HG03039 (cell line): Measurements from ENCODE around the gene PTPN11.
"Not testable (repeated sequence)": the region's sequence is repeated elsewhere in the genome, so short reads cannot be mapped to it uniquely, and the experiment has no call there.

Experiments
- ATAC-seq: cut with Tn5 transposase; IDR thresholded peaks from one replicate; pipeline ENCODE4 v1.9.1; 2021; ENCODE audit warnings: mild to moderate bottlenecking, moderate library complexity; ENCODE audit not compliant: unreplicated experiment

Gene PTPN11

DNA sequence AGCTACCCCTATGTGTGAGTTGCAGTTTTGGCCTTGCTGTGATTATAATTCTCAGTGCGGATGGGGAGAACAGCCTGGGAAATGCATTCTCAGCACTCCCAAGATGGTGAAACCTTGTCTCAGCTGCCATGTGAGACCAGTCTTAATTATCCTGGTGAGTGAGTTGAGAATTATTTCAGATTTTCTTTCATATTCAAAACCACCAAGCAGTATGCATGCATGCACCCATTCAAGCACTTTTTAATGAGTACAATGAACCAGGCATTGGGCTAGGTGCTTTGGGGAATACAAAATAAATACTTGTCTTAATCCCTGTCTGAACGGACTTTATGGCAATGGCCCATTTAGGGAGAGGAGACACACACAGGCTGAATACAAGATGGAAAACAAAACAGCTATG lies 94.7 kb downstream of the PTPN11 start:
- ATAC-seq, result no peak

DNA sequence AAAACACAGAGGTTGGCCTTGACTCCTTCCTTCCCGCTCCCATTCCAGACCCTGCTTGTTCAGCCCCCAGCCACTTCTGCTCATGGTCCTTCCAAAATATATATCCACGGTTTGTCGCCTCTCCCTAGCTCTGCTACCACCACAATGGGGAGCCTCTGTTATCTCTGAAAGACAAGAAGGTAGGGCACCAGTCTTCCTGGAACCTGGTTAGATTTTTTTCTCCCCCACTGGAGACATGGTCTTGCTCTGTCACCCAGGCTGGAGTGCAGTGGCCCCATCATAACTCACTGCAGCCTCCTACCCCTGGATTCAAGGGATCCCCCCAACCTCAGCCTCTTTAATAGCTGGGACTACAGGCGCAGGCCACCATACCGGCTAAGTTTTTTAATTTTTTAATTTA lies 95.7 kb downstream of the PTPN11 start:
- ATAC-seq, result no peak

DNA sequence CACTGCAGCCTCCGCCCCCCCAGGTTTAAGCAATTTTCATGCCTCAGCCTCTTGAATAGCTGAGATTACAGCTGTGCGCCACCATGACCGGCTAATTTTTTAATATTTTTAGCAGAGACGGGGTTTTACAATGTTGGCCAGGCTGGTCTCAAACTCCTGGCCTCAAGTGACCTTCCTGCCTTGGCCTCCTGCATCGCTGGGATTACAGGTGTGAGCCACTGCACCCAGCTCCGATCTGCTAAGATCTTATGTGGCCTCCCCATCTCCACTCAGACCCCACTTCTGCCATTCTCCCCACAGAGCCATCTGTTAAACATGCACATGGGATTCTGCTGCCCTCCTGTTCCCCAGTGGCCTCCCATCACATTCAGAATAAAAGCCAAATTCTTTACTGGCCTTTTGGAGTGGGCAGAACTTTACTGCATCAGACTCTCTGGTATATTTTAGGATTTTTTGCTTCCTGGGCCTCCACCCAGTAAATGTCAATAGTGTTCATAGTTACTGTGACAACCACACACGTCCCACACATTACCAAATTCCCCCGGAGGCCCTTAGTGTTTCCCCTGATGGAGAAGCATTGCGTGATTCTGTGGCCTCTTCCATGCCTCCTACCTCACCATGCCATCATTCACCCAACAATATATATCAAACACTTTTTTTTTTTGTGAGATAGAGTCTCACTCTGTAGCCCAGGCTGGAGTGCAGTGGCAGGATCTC lies 96.3 kb downstream of the PTPN11 start:
- ATAC-seq, result no peak

DNA sequence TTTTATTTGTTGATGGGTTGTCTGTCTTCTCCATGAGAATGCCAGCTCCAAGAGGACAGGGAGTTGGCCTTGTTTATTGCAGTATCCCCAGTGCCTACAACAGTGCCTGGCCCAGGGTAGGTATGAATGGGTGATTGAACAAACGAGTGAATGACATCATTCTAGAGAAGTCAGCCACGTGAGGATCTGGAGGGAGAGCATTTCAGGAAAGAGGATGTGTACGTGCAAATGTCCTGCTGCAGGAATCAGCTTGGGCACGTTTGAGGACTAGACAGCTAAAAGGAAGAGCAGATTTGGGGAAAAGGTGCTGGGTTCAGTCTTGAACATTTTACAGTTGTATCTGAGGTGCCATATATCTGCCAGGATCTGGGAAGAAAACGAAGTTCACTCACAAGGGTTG lies 97.1 kb downstream of the PTPN11 start:
- ATAC-seq, result no peak

DNA sequence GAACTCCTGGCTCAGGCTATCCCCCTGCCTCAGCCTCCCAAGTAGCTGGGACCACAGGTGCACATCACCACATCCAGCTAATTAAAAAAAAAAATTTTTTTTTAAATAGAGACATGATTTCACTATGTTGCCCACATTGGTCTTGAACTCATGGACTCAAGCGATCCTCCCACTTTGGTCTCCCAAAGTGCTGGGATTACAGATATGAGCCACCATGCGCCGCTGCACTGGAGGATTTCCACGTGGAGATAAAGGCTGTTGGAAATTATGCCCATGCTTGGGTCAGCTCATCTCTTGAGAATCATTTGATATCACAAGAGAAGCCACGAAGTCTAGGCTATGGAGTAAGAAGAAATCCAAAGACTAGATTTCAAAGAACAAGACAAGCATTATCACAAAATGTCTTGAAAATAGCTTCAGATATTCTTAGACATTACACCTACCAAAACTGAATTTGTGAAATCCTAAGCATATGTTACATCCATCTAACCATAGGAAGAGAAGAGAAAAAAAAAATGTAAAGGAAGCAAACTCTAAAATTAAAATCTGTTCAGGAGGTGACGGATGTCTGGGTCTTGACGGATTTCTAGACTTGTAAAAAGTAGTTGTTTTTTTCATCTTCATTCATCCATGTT lies 99.1 kb downstream of the PTPN11 start:
- ATAC-seq, result no peak

DNA sequence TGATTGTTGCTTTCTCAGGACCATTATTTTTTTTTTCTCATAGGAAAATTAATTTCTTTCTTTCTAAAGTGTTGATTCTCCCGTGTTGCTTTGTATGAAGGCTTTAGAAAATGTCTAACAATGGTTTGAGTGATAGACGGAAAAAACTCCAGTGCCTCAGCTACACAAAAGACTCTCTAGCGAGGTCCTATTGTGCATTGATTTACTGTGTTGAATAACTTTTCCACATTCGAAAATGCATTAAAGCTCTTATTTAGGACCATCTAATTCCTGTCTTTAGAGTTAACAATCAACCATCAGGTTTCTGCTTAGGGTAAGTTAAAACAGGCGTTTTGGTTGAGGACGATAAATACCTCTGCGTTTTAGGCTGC lies 99.6 kb downstream of the PTPN11 start:
- ATAC-seq, result no peak

DNA sequence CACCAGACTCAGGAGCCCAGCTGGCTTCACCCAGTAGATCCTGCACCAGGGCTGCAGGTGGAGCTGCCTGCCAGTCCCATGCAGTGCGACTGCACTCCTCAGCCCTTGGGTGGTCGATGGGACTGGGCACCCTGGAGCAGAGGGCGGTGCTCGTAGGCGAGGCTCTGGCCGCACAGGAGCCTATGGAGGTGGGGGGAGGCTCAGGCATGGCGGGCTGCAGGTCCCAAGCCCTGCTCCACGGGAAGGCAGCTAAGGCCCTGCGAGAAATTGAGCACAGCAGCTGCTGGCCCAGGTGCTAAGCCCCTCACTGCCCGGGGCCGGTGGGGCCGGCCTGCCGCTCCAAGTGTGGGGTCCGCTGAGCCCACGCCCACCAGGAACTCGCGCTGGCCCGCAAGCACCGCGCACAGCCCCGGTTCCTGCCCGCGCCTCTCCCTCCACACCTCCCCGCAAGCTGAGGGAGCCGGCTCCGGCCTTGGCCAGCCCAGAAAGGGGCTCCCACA lies 101.1 kb downstream of the PTPN11 start:
- not testable (repeated sequence) for ATAC-seq

DNA sequence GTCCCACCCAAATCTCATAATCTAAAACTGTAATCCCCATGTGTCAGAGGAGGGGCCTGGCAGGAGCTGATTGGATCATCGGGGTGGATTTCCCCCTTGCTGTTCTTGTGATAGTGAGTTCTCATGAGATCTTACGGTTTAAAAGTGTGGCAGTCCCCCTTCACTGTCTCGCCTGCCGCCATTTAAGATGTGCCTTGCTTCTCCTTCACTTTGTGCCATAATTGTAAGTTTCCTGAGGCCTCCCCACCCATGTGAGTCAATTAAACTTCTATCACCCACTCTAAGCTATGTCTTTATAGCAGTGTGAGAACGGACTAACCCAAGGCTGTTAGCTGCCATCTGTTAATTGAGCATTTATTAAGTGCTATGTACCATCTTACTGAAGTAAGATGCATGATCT lies 105.1 kb downstream of the PTPN11 start:
- ATAC-seq, result no peak

DNA sequence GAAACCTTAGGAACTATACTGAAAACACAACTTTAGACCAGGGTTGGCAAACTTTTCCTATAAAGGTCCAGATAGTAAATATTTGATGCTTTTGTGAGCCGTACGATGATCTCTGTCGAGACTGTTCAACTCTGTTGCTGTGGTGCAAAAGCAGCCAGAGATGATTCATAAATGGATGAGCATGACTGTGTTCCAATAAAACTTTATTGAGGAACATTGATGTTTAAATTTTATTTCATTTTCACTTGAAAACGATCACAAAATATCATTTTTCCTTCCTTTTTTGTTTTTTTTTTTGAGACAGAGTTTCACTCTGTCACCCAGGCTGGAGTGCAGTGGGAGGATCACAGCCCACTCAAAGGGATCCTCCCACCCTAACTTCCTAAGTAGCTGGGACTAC lies 105.5 kb downstream of the PTPN11 start:
- ATAC-seq, result no peak

DNA sequence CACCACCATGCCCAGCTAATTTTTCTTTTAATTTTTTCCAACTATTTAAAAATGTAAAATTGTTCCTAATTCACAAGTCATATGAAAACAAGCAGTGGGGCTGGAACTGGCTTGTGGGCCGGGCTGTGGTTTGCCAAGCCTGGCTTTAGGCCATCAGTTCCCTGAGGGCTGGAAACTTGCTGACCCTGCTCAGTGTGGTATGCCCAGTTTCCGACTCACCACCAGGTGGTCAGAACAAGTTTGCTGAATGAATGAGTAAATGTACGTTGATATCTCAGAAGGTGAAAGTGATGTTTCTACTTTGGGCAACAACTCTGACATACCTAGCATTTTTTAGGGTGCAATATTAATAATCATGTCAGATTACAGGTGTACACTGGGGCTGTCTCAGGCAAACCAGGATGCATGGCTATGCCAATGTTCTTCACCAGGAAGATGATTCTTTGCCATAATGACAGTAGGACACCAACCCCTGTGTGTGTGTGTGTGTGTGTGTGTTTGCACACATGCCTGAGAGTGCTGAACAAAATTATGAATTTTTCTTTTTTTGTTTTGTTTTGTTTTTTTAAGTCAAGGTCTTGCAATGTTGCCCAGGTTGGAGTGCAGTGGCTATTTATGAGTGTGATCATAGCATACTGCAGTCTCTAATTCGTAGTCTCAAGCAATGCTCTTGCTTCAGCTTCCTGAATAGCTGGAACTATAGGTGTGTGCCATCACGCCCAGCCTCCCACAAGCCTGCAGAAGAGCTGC lies 106.1 kb downstream of the PTPN11 start:
- no peak for ATAC-seq

DNA sequence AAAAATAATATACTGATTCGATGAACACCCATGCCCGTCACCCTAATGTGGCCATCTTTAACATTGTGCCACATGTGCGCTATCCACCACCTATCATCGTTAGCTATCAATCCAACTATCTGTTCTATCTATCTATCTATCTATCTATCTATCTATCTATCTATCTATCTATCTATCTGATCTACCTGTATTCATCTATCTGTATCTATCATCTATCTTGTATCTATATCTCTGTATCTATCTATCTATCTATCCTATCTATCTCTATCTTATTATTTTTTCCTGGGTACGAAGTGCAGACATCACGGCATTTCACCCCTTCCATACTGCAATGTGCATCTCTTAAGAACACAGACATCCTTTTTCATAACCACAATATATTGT lies 106.7 kb downstream of the PTPN11 start:
- no peak for ATAC-seq

DNA sequence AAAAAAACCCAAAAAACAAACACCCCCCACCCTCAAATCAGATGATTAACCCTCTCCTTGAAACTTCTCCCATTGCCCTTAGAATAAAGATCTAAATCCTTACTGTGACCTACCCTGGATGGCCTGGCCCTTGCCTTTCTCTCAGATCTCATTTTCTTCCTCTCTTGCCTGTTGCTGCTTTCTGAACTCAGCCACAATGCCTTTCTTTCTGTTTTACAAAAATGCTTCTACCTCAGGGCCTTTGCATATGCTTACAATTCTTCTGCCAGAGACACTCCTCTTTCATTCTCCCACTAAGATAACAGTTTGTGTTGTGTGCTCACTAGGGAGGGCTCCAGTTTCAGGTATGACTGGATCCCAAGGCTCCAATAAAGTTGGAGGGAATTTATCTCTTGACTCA lies 108.3 kb downstream of the PTPN11 start:
- no peak for ATAC-seq

DNA sequence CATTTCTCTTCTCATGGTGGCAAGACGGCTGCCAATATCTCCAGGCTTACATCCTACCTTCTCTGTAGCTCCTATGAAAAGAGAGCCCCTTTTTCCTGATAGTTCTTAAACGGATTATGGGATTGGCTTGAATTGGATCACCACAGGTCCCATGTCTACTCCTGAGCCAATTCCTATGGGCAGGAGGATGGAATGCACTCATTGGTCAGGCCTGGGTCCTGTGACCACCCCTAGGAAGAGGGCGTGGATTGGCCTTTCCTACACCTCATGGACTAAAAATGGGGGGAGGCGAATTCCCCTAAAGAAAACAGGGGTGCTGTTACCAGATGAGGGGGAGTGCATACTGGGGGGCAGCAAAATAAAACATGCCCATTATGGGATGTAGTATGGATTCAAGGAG lies 108.8 kb downstream of the PTPN11 start:
- ATAC-seq, result no peak

DNA sequence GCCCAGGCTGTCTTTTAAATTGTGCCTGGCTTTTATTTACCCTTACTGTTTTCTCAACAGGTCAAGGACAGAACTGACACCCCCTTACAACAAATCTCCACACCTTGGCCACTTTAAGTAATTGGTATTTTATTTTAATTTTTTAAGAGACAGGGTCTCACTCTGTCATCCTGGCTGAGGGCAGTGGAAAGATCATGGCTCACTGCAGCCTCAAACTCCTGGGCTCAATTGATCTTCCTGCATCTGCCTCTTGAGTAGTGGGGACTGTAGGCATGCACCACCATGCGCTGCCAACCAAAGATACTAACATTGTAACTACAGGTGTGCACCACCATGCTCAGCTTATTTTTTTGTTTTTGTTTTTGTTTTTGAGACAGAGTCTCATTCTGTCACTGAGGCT lies 109.8 kb downstream of the PTPN11 start:
- no peak for ATAC-seq

DNA sequence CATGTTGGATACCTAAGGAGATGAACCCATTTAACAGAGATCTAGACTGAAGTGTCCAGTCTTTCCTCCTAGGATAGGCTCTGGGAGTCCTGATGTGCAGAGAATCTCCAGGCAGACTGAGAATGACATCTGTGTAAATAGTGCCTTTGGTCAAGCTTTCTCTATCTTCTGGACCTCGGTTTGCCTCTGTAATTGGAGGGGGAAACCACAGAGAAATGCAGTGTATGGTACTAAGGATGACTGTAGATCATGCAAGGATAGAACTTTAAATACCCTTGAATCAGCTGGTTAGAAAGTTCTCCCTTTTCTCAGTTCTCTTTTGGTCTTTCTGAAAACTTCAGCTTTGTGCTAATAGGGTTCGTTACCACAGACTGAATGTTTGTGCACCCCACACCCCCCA lies 112.2 kb downstream of the PTPN11 start:
- no peak for ATAC-seq

DNA sequence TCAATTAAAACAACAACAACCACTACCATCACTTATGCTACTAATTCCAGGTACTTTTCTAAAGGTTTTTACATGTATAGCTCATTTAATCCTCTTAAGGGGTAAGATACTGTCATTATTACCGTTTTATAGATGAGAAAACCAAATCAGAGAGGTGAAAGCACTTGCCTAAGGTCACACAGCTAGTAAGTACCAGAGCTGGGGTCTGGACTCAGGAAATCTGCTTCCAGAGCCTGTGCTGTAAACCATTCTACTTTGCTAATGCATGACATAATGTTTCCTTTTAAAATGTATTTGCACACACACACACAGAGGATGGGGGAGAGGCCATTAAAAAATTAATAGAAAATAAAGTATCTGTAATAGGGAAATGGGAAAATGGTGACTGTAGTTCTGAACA lies 113.4 kb downstream of the PTPN11 start:
- ATAC-seq, result no peak

DNA sequence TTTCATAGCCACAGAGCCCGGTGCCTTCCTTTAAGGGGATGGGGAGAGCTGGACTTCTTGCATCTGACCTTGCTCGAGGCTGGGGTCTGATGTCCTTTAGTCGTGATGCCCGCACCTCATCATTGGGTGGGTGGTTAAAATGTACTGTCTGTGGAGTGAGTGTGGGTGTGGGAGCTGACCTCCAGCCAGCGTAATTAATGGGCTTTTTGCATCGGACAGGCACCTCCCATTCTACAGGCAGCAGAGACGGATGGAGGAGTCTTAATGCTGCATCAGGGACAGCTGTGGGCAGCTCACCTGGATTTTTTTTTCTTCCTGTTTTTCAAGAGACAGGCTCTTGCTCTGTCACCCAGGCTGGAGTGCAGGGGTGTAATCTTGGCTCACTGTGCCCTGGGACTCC lies 114.8 kb downstream of the PTPN11 start:
- ATAC-seq, result no peak

DNA sequence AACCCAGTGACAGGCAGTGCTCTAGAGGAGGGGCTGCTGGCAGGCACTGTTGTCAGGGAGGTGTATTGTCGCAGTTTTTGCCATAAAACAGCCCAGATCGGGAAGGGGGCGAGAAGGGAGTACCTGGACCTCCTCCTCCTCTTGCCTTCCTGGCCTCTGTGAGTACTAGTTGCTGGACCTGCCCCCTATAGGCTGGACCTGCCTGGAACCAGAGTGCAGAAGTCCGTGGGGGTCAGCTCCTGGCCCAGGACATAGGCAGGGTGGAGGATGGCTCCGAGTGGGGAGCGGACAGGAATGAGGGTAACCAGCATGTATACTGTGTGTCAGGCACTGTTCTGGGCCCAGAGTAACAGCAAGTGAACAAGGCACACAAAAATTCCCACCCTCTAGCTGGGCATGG lies 116.3 kb downstream of the PTPN11 start:
- no peak for ATAC-seq

DNA sequence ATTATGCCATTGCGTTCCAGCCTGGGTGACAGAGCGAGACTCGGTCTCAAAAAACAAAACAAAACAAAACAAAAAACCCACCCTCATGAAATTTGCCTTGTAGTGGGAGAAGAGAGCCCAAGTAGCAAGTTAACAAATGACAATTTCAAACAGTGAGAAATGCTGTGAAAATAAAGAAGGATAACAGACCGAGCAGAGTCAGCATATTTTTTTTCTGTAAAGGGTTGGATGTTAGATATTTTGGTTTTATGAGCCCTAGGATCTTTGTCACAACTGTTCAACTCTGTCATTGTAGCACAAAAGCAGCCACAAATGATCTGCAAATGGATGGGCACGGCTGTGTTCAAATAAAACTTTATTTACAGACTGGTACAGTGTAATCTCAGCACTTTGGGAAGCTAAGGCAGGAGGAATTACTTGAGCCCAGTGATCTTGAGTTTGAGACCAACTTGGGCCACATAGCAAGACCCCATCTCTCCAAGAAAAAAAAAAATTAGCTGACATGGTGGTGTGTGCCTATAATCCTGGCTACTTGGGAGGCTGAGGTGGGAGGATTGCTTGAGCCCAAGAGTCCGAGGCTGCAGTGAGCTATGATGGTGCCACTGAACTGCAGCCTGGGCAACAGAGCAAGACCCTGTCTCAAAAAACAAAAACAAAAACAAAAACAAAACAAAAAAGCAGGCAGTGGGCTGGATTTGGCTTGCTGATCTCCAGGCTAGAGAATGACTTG lies 117.1 kb downstream of the PTPN11 start:
- no peak for ATAC-seq

DNA sequence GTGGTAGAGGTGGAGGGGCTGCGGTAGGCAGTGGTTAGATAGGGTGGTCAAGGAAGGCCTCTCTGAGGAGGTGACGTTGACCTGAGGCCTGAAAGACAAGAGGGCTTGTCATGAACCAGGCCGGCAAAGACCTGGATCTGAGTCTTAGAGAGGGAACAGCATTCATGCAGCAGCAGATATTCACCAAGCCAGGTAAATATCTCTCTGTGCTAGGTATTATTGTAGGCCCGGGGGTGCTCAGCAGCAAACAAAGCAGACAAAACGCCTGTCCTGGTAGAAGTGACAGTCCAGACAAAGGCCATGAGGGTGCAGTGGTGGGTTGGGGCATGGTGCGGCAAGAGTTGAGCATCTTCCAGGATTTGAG lies 117.6 kb downstream of the PTPN11 start:
- ATAC-seq, result no peak

DNA sequence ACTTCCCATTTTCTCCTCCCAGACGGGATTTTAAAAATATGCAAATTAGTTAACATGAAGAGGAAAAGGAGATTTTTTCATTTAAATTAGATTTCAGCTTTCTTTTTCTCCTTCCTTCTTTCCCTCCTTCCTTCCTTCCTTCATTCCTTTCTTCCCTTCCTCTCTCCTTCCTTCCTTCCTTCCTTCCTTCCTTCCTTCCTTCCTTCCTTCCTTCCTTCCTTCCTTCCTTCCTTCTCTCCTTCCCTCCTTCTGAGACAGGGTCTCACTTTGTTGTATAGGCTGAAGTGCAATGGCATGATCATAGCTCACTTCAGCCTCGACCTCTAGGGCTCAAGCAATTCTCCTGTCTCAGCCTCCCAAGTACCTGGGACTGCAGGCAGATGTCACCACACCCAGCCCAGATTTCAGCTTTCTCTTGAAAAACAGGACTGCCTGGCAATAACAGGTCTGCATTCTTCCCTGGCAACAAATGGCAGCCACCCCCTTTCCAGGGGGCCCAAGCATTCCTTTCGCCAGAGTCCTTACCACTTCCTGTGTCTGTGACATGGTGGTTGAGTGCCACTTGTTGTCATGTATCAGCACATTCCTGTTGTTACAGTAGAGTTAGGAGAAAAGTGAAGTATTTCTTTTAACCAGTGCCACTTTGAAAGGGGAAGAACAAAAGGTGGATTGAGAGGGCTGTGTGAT lies 119.1 kb downstream of the PTPN11 start:
- no peak for ATAC-seq
